DMS 273 (cell line): ENCODE measurements around the gene RAB42.
"Not testable (repeated sequence)": the region's sequence is repeated elsewhere in the genome, so short reads cannot be mapped to it uniquely, and the experiment has no call there.

Experiments used
- DNase-seq: peaks from one replicate; lab custom pipeline; 2025; ENCODE audit not compliant: unreplicated experiment; lab: John Stamatoyannopoulos, UW

Gene RAB42

GRCh38 chr1:28582248-28582615 is 9.8 kb upstream of the RAB42 start:
- peak; percentile 63 for DNase-seq

DNA sequence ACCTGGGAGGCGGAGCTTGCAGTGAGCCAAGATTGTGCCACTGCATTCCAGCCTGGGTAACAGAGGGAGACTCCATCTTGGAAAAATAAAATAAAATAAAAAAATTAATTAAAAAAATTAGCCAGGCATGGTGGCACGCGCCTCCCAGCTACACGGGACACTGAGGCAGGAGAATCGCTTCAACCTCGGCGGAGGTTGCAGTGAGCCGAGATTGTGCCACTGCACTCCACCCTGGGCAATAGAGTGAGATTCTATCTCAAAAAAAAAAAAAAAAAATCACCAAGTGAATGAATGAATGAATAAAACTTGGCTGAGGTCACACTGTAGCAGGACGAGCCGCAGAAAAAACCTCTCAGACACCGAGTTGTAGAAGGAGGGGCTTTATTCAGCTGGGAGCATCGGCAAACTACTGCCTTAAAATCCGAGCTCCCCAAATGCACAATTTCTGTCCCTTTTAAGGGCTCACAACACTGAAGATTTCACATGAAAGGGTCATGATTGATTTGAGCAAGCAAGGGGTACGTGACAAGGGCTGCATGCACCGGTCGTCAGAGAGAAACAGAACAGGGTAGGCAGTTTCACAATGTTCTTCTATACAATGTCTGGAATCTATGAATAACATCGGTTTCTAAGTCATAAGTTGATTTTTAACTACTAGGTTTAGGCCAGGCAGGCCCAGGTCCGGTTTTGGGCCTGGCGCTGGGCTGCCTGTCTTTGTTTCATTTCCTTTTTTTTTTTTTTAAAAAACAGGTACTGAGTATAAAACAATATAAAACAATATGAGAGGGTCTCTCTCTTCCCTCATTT is 5.3 kb upstream of the RAB42 start:
- DNase-seq: not testable (repeated sequence)

- DNase-seq: peak; percentile 55
Measured at GRCh38 chr1:28592321-28593071, 431 bp downstream of the RAB42 start.

GRCh38 chr1:28593988-28594356 is 1.9 kb downstream of the RAB42 start:
- not testable (repeated sequence) for DNase-seq

DNA sequence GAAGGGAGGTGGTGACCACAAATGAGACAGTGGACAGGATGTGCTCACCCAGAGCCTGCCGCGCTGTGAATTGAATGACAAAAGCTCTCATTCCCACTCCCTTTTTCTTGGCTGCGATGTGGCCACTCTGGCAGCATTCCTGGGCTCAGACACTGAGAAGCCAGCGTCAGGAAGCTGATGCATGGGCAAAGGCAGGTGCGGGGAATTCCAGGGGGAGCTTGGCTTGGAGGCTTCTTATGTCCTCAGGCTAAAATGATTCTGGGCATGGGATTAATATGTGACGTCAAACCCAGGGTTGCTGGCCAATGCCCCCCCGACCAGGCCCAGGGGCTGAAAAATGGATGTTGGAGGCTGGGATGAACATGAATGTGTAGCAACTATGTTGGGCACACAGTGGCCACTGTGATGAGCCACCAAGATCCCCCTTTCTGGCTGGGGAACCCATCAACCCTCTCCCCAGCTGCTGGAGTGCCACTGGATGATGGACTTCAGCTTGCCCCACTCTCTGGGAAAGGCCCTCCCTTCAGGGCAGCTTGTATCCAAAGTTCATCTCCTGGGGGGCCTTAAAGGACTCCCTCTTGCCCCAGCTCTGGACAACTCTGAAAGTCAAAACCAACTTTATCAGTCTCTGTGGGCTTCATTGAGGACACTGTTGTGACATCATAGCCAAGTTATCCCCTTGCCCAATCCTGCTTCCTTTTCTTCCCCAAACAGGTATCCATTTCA is 2.8 kb downstream of the RAB42 start:
- not testable (repeated sequence) for DNase-seq

DNA sequence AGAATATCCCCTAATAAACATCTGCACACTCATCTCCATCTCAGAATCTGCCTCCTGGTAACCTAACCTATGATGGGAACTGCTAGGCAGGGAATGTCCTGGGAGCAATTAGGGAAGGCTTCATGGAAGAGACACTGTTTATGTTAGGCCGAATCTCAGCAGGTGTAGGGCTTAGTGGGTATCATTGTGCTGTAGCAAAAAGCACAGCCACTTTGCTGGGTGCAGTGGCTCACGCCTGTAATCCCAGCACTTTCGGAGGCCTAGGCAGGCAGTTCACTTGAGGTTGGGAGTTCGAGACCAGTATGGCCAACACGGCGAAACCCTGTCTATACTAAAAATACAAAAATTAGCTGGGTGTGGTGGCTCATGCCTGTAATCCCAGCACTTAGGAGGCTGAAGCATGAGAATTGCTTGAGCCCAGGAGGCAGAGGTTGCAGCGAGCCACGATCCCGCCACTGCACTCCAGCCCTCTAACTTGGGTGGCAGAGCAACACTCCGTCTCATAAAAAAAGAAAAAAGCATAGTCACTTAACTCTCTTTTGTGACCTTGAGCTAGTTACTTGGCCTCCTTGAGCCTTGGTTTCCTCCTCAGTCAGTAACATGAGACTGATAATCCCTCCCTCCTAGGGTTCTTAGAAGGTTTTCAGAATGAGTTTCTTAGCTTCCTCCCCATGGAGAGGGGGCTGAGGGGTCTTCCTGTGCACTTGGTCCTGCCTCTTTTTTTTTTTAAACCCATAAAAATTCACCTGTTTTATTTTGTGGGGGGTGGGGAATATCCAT is 3.5 kb downstream of the RAB42 start:
- DNase-seq: no peak

- not testable (repeated sequence) for DNase-seq
Measured at GRCh38 chr1:28596276-28596675, 4.2 kb downstream of the RAB42 start.

DNA sequence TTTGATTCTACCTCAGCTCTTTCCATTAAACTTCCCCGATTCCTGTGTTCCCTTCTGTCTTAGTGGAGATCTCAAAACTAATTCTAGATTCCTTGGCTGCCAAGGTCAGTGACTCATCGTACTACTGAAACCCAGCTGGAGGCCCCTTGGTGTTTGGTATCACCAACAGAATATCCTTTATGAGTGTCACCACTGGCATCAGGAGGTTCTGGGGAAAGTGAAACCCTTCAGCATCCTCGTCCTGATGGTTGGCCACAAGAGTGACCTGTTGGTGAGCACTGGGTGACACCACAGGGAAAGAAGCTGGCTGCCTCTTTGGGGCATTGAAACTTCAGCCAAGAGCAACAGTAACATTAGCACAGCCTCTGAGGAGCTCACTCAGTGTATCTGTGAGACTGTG is 9.6 kb downstream of the RAB42 start:
- peak; percentile 14 for DNase-seq

- peak; percentile 83 for DNase-seq
Measured at GRCh38 chr1:28602536-28603439, 10.7 kb downstream of the RAB42 start.

- no peak for DNase-seq
Measured at GRCh38 chr1:28604411-28604810, 12.3 kb downstream of the RAB42 start.

- no peak for DNase-seq
Measured at GRCh38 chr1:28604962-28605361, 12.9 kb downstream of the RAB42 start.

- no peak for DNase-seq
Measured at GRCh38 chr1:28606771-28607170, 14.7 kb downstream of the RAB42 start.

GRCh38 chr1:28613175-28613574 is 21.1 kb downstream of the RAB42 start:
- no peak for DNase-seq

DNA sequence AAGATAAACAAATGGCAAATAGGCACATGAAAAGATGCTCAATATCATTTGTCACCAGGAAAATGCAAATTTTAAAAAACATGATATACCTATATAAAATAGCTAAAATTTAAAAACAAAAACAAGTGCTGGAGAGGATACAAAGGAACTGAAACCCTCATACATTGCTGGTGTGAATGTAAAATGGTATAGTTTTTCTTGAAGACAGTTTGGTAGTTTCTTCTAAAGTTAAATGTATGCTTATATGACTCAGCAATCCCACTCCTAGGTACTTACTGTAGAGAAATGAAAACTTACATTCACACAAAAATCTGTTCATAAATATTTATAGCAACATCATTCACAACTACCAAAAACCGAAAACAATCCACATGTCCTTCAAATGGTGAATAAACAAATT is 39.6 kb downstream of the RAB42 start:
- no peak for DNase-seq

GRCh38 chr1:28632560-28632959 is 40.5 kb downstream of the RAB42 start:
- no peak for DNase-seq

- DNase-seq: peak; percentile 44
Measured at GRCh38 chr1:28640766-28641165, 48.7 kb downstream of the RAB42 start.

- peak; percentile 75 for DNase-seq
Measured at GRCh38 chr1:28642056-28642846, 50.2 kb downstream of the RAB42 start.

GRCh38 chr1:28642847-28643635 is 51.0 kb downstream of the RAB42 start, which contains the start of gene TAF12:
Gene TAF12, minus strand, starts transcription at chr1:28643067. Its CDS starts 20,986 bp downstream, at chr1:28622081.
- peak; percentile 99 for DNase-seq
